ENCODE results near the gene ZFP92.

DNA sequence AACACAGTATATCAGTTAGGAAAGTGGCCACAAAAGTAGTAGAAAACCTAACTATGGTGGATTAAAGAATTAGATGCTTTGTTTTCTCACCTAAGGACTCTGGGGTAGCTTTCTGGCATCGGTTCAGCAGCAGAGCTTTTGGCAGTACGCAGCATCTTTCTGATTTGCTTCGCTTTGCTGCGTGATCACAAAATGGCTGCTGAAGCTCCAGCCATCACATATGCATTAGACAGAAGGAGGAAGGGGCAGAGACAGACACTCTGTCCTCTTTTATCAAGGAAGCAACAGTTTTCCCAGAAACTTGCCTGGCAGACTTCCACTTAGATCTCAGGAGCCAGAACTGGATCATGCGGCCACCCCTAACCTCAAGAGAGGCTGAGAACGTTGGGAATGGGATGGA is 19.5 kb downstream of the ZFP92 start:
- no peak for TF ChIP-seq TAF1 (IDR thresholded peaks at IDR 0.05; ENCODE audit: low read depth, low read length)
- no peak for TF ChIP-seq POLR2A (IDR thresholded peaks at IDR 0.05; ENCODE audit: low read depth, low read length)
